Germinal center (tissue), 1 donor: ENCODE measurements around the gene NPDC1.

Experiments used
- DNase-seq: peaks from one replicate; pipeline ENCODE4 v3.0.0; 2012; ENCODE audit warnings: mixed read lengths, low spot score

The NPDC1 gene

DNA sequence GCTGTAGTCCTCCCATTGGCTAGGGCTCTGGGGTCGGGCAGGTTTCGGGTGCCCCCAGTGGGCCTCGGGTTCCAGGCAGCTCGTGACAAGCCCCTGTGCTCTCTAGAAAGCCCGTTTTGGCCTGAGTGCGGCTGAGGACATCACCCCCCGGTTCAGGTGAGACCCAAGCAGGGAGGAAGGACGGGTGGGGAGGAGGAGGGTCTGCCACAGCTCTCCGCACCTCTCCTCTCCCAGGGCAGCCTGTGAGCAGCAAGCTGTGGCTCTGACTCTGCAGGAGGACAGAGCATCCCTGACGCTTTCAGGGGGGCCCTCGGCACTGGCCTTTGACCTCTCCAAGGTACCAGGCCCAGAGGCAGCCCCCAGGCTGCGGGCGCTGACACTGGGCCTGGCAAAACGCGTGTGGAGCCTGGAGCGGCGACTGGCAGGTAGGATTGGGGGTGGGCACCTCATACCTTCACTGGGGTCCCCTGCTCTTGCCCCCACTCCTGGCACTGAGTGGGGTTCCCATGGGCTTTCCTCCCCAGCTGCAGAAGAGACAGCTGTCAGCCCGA lies 53.1 kb downstream of the NPDC1 start:
- no peak for DNase-seq

DNA sequence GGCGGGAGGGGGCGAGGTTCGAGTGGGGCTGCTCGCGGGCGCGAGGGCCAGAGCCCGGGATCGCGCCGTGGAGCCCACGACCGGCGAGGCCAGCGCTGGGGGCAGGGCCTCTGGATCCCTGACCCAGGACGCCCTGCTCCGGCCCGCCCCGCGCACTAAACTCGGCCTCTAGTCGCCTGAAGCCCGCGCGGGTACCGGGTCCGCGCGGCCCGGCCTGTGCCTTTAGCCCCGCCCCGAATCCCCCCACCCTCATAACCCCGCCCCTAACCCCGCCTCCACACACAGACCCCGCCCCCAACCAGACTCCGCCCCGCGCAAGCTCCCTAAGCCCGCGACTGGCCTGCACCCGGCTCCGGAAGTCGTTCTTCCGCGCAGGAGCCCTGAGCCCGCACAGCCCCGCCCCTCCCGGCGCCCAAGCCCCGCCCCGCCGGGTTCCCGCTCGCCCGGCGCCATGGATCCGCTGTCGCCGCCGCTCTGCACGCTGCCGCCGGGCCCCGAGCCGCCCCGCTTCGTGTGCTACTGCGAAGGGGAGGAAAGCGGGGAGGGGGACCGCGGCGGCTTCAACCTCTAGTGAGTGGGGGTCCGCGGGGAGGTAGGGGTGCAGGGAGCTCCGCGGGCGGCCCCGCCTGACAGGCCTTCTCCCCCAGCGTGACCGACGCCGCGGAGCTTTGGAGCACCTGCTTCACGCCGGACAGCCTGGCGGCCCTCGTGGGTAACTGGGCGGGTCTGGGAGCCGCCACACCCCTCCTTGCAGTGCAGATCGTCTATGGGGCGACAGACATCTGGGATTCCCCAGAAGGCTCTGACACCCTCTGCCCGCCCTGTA lies 53.8 kb downstream of the NPDC1 start, which contains the start of gene PAXX:
Gene PAXX (plus strand): TSS at position 430 of the 826 bp plus-strand sequence. CDS start 22 bp downstream, at position 452.
- DNase-seq: peak; percentile 98

DNA sequence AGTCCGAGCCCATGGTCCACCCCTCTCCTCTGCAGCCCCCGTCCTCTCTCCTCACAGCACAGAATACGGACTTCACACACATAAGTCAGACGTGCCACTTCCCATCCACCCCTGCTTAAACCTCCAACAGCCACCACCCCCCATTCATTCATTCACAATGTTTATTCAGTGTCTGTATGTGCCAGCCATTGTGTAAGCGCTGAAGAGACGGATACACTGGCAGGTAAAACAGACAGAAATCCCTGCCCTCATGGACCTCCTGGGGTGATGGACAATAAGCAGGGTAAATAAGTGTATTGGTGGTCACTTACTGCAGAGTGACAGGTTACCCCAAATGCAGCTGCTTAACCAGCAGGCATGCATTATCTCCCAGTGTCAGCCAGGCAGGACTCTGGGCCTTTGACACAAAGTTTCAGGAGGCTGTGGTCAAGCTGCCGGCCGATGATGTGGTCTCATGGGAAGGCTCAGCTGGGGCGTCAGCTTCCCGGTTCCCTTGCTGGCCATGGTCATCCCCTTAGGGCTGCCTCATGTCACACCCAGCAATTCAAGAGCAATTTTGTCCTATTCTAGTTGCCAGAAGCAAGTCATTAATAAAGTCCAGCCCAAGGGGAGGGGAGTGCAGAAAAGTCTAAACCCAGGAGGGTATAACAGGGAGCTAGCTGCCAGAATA lies 55.6 kb downstream of the NPDC1 start:
- DNase-seq: no peak
